ENCODE measurements around the gene CRTC3. TPM values are rescaled to one million over a fixed set of nuclear protein-coding genes. Genes with fewer than 3 reads are reported as not detected.

The CRTC3 gene
- total and polyA plus RNA-seq, 4 donors: 5.1 to 16.8 (median 7.6) TPM

- WGBS: 91% methylated on average over 9 of the region's 9 CpGs
Measured at GRCh38 chr15:90644952-90645725, 115.4 kb downstream of the CRTC3 start.

GRCh38 chr15:90645873-90646575 lies 116.3 kb downstream of the CRTC3 start:
- Histone ChIP-seq H3K4me3 (ENCODE audit: low read depth in 1 of 3, low read length in 3 of 3) (no peak overlapping the region), H3K36me3 (ENCODE audit: control insufficient read depth in 4 of 4, insufficient read depth in 3 of 4, low read depth in 1 of 4, low read length in 3 of 4) (peaks cover 7 to 25% (median 9%) of the 10 kb centered on the region in 4 donors), H3K9ac (ENCODE audit: low read depth in 1 of 2, low read length in 2 of 2) (no peak overlapping the region), H3K27ac (ENCODE audit: low read depth in 1 of 2, low read length in 2 of 2) (no peak overlapping the region), H3K4me1 (ENCODE audit: control insufficient read depth in 4 of 4, insufficient read depth in 4 of 4, low read length in 3 of 4) (peaks cover 0 to 6% (median 2%) of the 10 kb centered on the region in 4 donors), H3K27me3 (ENCODE audit: control insufficient read depth in 4 of 4, insufficient read depth in 4 of 4, low read length in 3 of 4) (no peaks in the 10 kb centered on the region), H3K9me3 (ENCODE audit: control insufficient read depth in 4 of 4, low read length in 3 of 4) (no peaks in the 10 kb centered on the region)
- TF ChIP-seq NR2F2 (IDR thresholded peaks at IDR 0.05): no peak
- no peak for TF ChIP-seq EGR1 (IDR thresholded peaks at IDR 0.05; ENCODE audit: low read depth in 2 of 2)
- TF ChIP-seq JUND (IDR thresholded peaks at IDR 0.05): no peak
- TF ChIP-seq YY1 (IDR thresholded peaks at IDR 0.05): no peak
- no peak for TF ChIP-seq ZBTB33 (IDR thresholded peaks at IDR 0.05)
- DNase-seq (ENCODE audit: low spot score): no peak
- WGBS: 83% methylated on average over 23 of the region's 23 CpGs

More at GRCh38 chr15:90644952-90645725, 115.4 kb downstream of the CRTC3 start:
- H3K4me3 ChIP-seq (ENCODE audit: low read depth in 1 of 3, low read length in 3 of 3): no peak overlapping the region
- no peaks in the 10 kb centered on the region for H3K9me3 ChIP-seq (ENCODE audit: control insufficient read depth in 4 of 4, low read length in 3 of 4)
- no peak for DNase-seq (ENCODE audit: low spot score)
- TF ChIP-seq ATF3 (IDR thresholded peaks at IDR 0.05) (no peak), YY1 (IDR thresholded peaks at IDR 0.05) (no peak), RAD21 (IDR thresholded peaks at IDR 0.05) (no peak), HNF4A (conservative IDR thresholded peaks at IDR 0.05) (no peak), HNF4G (IDR thresholded peaks at IDR 0.05) (no peak)
- H3K27ac ChIP-seq (ENCODE audit: low read depth in 1 of 2, low read length in 2 of 2): no peak overlapping the region
- peaks cover 11 to 32% (median 13%) of the 10 kb centered on the region in 4 donors for H3K36me3 ChIP-seq (ENCODE audit: control insufficient read depth in 4 of 4, insufficient read depth in 3 of 4, low read depth in 1 of 4, low read length in 3 of 4)
- H3K9ac ChIP-seq (ENCODE audit: low read depth in 1 of 2, low read length in 2 of 2): no peak overlapping the region
- H3K27me3 ChIP-seq (ENCODE audit: control insufficient read depth in 4 of 4, insufficient read depth in 4 of 4, low read length in 3 of 4): no peaks in the 10 kb centered on the region
- H3K4me1 ChIP-seq (ENCODE audit: control insufficient read depth in 4 of 4, insufficient read depth in 4 of 4, low read length in 3 of 4): peaks cover 0 to 4% (median 1%) of the 10 kb centered on the region in 4 donors

GRCh38 chr15:90646662-90647305 lies 117.1 kb downstream of the CRTC3 start:
- Histone ChIP-seq H3K4me1 (ENCODE audit: control insufficient read depth in 4 of 4, insufficient read depth in 4 of 4, low read length in 3 of 4) (peaks cover 0 to 10% (median 3%) of the 10 kb centered on the region in 4 donors), H3K4me3 (ENCODE audit: low read depth in 1 of 3, low read length in 3 of 3) (no peak overlapping the region), H3K27ac (ENCODE audit: low read depth in 1 of 2, low read length in 2 of 2) (no peak overlapping the region), H3K9me3 (ENCODE audit: control insufficient read depth in 4 of 4, low read length in 3 of 4) (no peaks in the 10 kb centered on the region), H3K36me3 (ENCODE audit: control insufficient read depth in 4 of 4, insufficient read depth in 3 of 4, low read depth in 1 of 4, low read length in 3 of 4) (peaks cover 7 to 21% (median 9%) of the 10 kb centered on the region in 4 donors), H3K27me3 (ENCODE audit: control insufficient read depth in 4 of 4, insufficient read depth in 4 of 4, low read length in 3 of 4) (no peaks in the 10 kb centered on the region), H3K9ac (ENCODE audit: low read depth in 1 of 2, low read length in 2 of 2) (no peak overlapping the region)
- no peak for DNase-seq (ENCODE audit: low spot score)
- TF ChIP-seq ZBTB33 (IDR thresholded peaks at IDR 0.05) (no peak), HNF4A (conservative IDR thresholded peaks at IDR 0.05) (no peak), TAF1 (conservative IDR thresholded peaks at IDR 0.05) (no peak), RXRA (IDR thresholded peaks at IDR 0.05) (no peak), EGR1 (IDR thresholded peaks at IDR 0.05; ENCODE audit: low read depth in 2 of 2) (no peak), RAD21 (IDR thresholded peaks at IDR 0.05) (no peak), REST (IDR thresholded peaks at IDR 0.05) (no peak), FOXA1 (IDR thresholded peaks at IDR 0.05) (no peak), GABPA (IDR thresholded peaks at IDR 0.05 in 1 of 2, conservative IDR thresholded peaks at IDR 0.05 in 1 of 2) (no peak), SP1 (IDR thresholded peaks at IDR 0.05) (no peak), HNF4G (IDR thresholded peaks at IDR 0.05) (no peak), ATF3 (IDR thresholded peaks at IDR 0.05) (no peak), FOXA2 (IDR thresholded peaks at IDR 0.05) (no peak)
- WGBS: 64% methylated on average over 6 of the region's 6 CpGs
